ENCODE data around the gene REEP1.

DNA sequence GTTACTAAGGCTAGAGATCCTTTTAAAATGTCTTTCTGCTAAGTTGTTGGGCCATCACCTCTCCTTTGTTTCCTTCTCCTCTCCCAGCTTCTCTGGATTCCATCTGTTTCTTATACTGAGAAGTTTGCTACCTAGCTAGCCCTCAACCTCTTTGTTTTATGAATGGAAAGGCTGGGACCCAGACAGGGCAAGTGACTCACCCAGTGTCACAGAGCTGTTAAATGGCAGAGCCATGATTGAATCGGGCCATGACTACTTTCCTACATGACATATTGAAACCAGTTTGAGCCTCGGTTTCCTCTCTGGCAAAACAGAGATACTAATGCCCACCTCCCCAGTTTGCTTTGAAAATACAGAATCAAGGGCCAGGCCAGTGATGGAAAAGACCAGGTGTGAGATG is 24.1 kb downstream of the REEP1 start:
- TF ChIP-seq, protein P1, sequence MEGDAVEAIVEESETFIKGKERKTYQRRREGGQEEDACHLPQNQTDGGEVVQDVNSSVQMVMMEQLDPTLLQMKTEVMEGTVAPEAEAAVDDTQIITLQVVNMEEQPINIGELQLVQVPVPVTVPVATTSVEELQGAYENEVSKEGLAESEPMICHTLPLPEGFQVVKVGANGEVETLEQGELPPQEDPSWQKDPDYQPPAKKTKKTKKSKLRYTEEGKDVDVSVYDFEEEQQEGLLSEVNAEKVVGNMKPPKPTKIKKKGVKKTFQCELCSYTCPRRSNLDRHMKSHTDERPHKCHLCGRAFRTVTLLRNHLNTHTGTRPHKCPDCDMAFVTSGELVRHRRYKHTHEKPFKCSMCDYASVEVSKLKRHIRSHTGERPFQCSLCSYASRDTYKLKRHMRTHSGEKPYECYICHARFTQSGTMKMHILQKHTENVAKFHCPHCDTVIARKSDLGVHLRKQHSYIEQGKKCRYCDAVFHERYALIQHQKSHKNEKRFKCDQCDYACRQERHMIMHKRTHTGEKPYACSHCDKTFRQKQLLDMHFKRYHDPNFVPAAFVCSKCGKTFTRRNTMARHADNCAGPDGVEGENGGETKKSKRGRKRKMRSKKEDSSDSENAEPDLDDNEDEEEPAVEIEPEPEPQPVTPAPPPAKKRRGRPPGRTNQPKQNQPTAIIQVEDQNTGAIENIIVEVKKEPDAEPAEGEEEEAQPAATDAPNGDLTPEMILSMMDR (IDR thresholded peaks at IDR 0.05; ENCODE audit: insufficient read depth, low read length, poor library complexity, severe bottlenecking): no peak
- no peak for TF ChIP-seq EZH2phosphoT487 (conservative IDR thresholded peaks at IDR 0.05; ENCODE audit: low read length)
